Stimulated activated CD4-positive, alpha-beta T cell treated with anti-CD3 and anti-CD28 coated beads, Interleukin-12 subunit alpha, Interleukin-12 subunit beta, amount 100 ng/mL, for 4 hours (primary cell): ENCODE measurements around the gene TMEM250.

Source experiments
- DNase-seq: peaks from one replicate; pipeline ENCODE4 v3.0.0-alpha.2; 2020

The TMEM250 gene

GRCh38 chr9:136147038-136147889, 28.6 kb upstream of the TMEM250 start:
- DNase-seq, result no peak

DNA sequence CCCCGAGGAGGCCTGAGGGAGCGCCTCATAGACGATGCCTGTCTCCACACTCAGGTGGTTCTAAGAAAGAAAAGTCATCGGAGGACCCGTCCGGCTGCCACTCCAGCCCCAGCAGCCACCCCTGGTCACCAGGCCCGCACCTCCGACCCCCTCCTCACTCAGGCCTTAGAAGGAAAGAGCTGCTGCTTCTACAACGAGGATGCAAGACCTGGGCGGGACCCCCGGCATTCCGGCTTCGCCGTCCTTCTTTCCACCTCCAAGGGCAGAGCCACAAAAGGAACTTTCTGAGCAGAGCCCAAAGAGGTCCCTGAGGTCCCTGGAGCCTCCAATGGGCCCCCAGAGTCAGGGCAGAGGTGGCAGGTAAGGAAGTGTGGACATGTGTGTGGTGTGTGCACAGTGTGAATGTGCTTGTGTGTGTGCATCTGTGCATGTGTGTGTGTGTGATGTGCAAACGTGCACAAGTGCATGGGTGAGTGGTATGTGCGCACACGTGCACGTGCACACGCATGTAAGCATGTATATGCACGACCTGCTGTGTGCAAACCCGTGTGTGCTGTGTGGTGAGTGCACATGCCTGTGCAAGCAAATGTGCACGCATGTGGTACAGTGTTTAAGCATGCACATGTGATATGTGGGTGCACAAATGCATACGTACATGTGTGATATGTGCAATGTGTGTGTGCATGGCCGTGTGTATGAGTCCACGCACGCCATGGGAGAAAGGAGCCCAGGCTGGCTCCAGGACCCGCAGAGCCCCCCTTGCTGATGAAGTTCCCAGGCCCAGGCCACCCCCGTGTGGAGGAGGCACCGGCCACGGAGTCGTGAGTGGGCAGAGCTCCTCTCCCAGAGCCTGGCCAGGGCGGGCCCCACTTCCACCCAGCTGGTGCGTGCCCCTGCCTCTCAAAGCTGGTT, 27.7 kb upstream of the TMEM250 start:
- DNase-seq, result no peak

- DNase-seq, result no peak
Observed at GRCh38 chr9:136145580-136145979, 26.9 kb upstream of the TMEM250 start.

DNA sequence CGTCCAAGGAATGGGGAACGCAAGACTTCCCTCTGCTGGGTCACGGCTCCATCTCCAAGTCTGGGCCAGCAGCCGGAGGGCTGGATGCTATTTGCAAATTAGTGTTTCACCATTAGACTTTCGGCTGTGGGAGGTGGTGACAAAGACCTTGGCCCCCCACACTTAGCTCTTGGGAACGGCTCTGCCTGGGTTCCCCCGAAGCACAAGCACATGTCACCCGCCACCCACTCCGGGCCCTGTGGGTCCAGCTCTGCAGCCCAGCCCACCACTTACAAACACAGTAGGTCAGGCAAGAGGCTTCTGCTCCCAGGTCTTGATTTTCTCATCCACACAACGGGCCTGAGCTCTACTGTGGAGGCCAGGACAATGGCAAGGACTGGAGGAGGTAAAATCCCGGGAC, 25.8 kb upstream of the TMEM250 start:
- no peak for DNase-seq

- no peak for DNase-seq
Observed at GRCh38 chr9:136143215-136144001, 24.7 kb upstream of the TMEM250 start.

DNA sequence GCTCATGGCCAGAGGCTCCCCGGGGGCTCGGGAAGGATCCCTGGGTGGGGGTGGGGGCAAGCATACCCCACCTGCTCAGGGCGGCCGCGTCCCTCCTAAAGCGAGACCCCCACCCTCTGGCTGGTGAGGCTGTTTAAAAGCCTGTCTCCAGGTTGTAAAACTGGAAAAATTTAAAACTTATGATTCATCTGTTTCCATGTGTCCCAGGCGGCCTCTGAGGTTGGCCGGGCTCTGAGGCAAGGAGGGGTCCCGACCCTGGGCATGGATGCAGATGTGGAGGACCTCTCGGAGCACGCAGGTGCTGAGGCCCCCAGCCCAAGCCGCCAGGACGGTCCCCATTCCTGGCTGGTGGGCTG, 24.2 kb upstream of the TMEM250 start:
- no peak for DNase-seq

- DNase-seq, result no peak
Observed at GRCh38 chr9:136142414-136142796, 23.7 kb upstream of the TMEM250 start.

- no peak for DNase-seq
Observed at GRCh38 chr9:136141682-136142413, 23.2 kb upstream of the TMEM250 start.

- no peak for DNase-seq
Observed at GRCh38 chr9:136140966-136141365, 22.3 kb upstream of the TMEM250 start.

DNA sequence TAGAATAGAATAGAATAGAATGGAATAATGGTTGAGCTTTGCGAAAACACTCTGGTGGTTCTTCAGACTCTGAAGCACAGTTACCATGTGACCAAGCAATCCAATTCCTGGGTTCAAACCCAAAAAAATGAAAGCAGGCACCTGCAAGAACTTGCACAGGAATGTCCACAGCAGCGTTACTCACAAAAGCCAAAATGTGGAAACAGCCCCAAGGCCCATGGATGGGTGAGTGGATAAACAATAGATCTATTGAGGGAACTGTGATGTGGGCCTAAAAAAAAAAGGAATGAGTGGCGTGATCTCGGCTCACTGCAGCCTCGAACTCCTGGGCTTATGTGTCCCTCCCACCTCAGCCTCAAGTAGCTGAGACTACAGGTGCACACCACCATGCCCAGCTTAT, 21.4 kb upstream of the TMEM250 start:
- no peak for DNase-seq

- DNase-seq, result peak; percentile 23
Observed at GRCh38 chr9:136138566-136138965, 19.9 kb upstream of the TMEM250 start.

- no peak for DNase-seq
Observed at GRCh38 chr9:136137321-136138265, 18.9 kb upstream of the TMEM250 start.

DNA sequence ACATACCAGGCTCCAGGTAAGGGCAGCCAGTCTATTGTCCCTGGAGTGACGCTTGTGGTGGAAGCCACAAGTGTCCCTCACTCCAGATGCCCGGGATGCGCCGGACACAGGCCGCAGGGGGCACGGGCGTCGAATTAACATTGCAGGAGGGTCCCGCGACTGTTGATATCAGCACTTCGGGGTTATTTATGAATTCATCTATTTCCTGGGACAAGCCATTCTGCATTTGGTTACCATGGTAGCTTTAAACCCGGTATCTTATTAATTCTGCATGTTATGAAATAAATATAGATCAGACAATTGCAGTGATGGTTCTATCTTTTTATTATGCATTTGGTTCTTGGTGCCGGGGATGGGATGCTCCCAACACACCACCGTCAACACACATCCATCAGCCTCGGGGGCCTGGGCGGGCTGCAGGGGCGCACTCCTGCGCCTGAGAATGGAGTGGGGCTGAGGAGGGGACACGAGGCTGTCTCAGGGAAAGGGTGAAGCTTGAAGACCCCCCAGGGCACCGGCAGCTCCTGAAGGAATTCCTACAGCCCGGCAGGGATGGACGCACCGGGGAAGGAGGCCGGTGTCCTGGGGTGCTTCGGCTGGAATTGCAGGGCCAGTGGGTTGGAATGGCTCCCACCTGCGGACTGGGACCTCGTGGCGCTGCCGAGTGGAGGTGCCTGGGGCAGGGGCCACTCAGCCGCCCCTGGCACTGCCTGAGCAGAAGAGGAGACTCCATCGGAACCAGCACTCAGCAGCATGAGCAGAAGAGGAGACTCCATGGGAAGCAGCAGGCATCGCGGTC, 17.7 kb upstream of the TMEM250 start:
- DNase-seq, result no peak

DNA sequence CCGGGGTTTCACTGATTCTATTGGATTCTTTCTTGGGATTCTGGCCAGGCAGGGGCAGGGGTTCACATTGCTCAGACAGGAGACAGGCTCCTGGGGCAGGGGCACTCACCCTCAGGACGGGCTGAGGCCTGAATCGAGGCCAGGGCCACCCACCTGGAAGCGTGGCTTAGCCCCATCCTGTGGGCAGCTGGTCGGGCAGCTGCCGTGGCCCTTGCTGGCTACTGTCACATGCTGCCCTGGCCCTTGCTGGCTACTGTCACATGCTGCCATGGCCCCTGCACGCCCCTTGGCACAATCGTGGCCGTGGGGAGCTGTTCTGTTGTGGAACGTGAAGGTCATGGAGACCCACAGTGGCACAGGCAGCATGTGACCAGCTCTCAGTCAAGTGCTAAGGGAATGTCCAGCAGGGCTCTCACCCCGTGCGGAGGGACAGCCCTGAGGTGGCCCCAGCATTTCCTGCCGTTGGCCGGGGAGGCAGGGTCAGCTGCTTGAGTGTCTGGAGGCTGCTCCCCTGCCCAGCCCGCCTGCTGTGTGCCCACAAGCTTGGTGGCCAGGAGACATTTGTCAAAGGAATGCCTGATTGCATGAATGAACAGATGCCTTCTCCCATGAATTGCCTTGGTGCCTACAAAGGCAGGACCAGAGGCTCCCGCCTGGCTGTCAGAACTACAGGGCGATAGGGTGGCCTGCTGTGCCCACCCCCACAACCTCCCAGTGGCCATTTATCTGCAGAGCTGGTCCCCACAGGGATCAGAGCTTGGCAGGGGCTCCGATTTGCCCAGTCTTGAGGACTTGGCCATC, 16.9 kb upstream of the TMEM250 start:
- DNase-seq, result no peak

- DNase-seq, result no peak
Observed at GRCh38 chr9:136133959-136134484, 15.3 kb upstream of the TMEM250 start.

- DNase-seq, result no peak
Observed at GRCh38 chr9:136133191-136133958, 14.7 kb upstream of the TMEM250 start.

DNA sequence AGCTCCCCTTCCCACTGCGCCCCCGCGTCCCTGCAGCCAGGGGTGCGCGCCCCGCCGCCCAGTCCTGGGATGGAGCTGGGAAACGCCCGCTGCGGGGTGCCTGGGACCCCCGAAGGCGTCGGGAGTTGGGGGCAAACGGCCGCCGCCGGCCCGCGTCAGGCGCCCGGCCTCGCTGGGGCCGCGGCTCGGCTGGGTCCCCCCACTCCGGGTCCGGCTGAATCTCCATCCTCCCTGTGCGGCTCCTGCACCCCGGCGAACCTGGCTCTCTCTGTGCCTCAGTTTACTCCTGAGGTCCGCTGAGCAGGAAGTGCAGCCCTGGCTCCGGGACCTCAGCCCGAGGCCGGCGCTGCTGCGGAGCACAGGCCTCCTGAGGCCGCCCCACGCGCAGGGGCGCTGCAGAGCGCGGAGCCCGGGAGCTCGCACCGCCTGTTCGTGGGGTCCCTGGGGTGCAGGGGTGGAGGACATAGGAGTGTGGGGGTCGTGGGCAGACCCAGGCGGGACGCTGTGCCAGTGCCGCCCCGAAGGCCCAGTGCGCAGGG, 13.9 kb upstream of the TMEM250 start:
- no peak for DNase-seq
